HG02884 (cell line): ENCODE data around the gene CHCHD6.

Experiments
- ATAC-seq: cut with Tn5 transposase; IDR thresholded peaks from one replicate; pipeline ENCODE4 v1.9.1; 2021; ENCODE audit warnings: mild to moderate bottlenecking, moderate library complexity; ENCODE audit not compliant: unreplicated experiment

Gene CHCHD6

DNA sequence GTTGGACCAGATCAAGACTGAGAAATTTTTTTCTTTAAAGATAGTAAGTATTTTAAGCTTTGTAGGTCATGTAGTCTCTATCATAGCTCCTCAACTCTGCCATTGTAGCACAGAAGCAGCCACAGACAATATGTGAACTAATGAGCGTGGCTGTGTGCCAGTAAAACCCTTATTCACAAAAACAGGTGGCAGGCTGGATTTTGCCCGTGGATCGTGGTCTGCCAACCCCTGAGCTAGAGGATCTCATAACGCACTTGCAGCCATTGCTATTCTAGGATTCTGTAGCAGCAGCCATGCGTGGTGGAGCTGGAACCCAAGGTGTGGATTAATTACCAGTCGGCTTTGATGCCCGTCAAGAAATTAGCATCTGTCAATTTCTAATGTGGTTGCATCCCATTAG lies 210.2 kb downstream of the CHCHD6 start:
- no peak for ATAC-seq

DNA sequence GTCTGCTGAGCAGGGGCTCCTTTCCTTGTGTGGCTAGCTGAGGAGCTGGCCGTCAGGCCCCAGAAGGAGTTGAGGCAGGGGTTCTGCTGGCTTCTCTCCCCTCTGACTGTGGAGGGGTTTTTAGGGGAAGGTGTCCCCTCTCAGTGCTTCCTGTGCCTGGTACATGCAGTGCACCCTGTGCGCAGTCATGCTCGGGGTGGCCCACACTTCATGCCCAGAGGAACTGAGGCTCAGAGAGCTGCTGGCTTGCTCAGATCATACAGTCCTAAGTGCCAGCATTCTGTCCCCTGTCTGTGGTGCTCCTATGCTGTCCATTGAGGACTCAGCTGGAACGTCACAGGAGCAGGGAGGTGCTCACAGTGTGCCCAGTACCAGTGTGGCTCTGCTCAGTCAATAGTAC lies 211.0 kb downstream of the CHCHD6 start:
- no peak for ATAC-seq

DNA sequence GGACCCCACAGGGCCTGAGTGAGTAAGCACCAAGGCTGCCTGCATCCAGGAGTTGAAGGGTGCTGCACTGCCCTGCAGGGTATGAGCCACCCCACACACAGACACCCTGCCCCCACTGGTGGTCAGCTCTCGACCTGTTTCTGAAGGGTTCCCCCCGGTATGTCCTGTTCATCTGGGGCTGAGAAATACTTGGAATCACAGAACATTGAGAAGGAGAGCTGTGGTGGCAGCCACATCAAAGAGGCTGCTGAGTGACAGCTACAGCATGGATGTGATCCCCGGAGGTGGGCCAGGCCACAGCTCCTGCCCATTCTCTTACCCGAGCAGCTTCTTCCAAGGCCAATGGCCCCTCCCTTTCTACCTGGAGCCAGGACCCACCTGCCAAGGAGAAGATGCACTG lies 212.5 kb downstream of the CHCHD6 start:
- ATAC-seq = no peak

DNA sequence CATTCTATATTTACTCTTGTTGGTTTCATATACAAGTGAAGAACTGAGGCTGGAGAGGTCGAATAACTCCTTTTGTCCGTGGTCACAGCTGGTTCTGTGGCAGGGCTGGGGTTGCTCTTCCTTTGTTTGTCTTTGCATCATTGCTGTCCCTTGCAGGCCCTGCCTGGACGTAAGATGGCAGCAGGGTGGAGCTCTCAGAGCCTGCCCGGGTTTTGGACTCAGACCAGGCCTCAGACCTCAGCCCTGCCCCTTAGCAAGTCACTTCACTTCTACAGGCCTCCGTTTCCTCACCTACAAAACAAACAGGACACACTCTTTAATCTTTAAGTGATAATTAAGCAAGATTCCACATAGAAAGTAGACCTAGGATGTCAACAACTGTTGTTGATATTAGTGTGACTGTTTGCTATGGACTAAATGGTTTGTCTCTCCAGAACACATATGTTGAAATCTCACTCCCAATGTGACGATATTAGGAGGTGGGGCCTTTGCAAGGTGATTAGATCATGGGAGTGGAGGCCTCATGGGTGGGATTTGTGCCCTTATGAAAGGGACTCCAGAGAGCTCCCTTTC lies 213.3 kb downstream of the CHCHD6 start:
- no peak for ATAC-seq

DNA sequence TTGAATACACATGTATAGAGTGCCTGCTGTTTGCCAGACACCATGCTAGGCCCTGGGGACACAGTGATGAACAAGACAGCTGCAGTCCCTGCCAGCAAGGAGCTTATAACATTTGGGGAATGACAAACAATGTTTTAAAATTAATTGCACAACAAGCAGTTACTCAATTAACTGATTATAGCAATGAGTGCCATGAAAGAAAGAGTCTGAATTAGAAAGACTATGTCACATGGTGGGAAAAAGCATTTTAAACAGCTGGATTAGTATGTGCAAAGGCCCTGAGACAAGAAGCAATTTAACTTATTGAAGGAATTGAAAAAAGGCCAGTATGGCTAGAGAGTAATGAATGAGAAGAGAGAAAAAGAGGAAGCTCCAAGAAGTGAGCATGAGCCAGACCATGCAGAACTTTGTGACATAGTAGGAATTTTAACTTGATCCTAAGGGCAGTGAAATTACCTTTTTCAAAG lies 214.3 kb downstream of the CHCHD6 start:
- ATAC-seq = no peak

DNA sequence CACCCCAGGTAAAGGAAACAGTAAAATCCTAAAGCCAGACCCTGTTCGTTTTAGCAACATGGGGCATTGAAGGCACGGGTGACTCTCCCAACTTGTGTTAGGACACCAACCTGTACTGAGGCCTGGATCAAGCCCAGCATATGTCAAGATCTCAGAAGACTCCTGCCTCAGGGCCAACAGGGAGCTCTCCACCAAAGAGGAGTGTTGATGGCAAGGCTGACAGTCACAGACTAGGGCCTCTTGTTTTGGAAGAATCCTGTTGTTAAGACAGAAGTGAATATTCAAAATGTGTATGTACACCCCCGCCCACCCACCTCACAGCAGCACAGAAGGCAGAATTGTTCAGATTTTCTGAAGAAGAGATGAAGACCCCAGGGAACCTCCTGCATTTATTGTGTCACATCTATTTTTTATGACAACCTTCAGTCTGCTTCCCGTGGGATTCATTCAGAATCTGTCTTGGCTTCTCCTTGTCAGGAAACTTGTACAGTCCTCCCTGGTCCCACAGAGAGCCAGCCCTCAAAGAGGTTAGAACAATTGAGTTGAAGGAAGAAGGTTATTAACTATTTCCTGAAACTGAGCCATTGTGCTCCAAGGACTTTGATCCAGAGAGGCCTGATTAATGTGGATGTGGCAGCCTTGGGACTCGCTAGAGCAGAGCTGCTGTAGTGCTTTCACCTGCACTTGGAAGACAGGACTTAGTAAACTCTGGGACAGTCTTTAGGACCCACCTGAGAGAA lies 217.2 kb downstream of the CHCHD6 start:
- ATAC-seq = no peak

DNA sequence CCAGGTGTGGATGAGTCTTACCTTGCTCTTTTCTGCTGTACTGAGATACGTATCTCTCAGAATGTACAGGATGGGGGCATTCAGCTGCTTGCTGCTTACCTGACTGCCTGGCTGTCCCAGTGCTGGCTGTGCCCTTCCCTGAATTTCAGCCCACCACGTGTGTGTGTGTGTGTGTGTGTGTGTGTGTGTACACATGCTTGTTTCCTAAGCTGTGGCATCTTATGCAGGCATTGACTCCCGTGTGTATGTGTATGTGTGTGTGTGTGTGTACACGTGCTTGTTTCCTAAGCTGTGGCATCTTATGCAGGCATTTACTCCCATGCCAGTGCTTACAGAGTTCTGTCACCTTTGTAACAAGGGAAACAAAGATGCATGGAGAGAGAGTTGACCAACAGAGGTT lies 218.4 kb downstream of the CHCHD6 start:
- ATAC-seq = no peak

DNA sequence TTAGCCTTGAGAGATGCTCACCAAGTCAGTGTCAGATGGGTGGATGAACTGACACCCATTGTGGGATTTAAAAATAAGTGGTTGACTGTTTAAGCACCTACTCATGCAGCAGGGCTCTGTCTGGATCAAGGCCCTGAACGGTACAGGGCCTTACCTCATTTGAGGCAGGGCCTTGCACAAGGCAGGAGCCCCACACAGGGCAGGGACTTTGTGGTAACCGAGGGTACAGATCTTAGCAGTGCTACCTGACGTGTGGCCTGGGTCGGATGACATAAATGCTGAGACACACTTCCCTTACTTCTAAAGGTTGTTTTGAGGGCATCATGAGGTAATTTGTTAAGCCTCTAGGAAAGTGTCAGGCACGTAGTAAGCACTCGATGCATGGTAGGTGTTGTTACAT lies 219.4 kb downstream of the CHCHD6 start:
- ATAC-seq = no peak

DNA sequence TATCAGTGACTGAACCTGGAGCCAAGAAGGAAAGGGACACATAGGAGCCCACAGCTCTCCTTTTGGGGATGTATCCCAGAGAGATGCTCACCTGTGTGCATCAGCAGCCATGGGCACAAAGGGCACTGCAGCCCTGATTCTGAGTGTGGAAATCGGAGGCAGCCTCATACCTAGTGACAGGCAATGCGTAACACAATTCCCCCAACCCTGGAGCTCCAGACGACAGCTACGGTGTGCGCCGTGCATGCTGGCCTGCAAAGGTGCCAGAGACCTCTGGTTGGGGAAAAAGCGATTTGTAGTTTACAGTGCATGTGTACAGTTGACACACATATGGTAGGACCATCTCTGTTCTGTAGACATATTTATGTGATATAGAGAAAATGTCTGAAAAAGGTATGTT lies 219.9 kb downstream of the CHCHD6 start:
- no peak for ATAC-seq

DNA sequence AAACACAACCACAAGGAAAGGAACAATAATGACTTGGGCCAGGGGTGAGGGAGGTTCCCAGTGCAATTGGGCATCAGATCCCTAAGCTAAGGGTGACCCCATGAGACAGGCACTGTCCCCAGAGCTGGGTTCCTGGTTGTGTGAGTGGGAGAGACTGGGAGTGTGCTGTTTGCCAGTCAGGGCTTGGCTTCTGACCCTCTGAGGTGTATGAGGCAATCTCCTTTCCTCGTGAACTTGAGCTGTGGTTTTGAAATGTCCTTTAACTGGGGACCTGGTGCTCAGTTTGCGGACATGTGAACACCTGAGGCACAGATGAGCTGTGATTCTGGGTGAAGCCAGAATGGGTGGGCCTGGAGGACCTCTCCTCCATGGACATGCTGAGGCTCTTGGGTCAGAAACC lies 220.4 kb downstream of the CHCHD6 start:
- no peak for ATAC-seq

DNA sequence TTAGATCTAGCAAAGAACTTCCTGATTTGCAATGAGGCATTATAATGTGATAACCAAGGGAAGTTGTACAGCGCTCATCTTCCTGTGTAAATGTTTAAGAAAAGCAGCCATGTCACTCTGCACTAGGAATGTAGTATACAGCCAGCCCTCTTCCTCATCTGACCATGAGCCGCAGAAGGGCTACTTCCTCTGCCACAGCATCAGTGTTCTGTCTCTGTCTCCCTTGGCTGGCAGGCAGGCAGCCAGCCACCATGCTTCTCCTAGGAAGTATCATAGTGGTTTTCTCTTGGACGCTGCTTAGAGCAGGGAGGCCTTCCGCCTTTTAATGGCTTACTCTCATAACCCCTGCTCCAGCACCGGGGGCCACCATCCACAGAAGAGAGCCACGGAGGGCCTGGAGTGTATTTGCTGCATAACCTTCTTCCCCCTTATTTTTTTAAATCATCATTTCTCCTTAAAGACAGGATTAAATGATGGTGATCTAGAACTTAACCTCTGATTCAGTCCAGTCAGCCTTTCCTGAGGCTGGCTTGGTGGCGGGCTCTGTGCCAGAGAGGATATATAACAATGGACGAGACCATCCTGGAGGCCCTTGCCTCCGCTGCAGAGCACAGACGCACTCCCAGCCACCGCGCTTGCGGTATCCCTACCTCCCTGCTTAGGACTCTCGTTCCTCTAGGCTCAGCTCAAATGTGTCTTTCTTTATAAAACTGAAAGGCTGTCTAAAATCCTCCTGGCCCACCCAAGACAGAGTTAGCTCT lies 221.6 kb downstream of the CHCHD6 start:
- no peak for ATAC-seq

DNA sequence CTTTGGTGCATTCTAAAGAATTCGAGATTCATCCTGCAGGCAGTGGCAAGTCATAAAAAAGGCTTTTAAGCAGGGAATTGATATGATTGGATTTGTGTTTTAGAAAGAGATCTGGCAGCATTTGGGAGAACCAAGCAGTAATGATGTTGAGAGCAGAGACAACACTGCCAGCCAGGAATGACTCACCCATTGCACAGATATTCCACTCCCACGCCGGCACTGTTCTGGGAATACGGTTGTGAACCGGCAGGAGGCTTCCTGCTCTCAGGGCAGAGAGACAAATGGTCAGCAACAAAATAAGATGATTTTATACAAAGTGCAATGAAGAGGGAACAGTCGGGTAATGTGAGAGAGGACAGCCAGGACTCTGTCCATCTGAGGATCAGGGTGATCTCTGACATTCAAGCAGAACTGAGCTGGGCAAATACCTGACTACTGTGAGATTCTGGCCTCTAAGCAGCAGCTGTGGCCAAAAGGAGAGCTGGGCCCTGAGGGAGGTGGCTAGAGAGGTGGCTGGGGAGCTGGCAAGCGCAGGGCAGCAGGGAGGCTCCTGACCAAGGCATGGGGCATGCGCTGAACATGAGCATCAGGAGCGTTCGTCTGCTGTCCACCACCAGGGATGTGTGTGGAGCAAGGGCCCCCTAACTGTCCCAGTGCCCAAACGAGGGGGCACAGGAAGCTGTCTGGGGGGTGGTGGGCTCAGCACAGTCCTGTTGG lies 222.8 kb downstream of the CHCHD6 start:
- no peak for ATAC-seq

DNA sequence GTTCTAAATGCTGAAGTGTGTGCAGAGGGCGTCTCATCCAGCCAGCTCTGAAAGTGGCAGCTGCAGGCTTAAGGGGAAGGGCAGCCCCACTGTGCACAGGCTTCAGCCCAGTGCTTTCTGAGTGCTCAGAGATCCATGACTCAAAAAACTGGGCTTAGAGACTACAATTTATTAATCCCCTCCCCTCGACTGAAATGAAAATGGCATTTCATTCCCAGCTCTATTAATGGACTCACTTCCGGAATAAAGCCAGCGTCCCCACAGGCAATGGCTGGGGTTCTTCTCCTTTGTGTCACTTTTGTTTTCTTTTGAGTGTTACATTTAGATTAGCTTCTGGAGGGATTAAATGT lies 223.3 kb downstream of the CHCHD6 start:
- no peak for ATAC-seq

DNA sequence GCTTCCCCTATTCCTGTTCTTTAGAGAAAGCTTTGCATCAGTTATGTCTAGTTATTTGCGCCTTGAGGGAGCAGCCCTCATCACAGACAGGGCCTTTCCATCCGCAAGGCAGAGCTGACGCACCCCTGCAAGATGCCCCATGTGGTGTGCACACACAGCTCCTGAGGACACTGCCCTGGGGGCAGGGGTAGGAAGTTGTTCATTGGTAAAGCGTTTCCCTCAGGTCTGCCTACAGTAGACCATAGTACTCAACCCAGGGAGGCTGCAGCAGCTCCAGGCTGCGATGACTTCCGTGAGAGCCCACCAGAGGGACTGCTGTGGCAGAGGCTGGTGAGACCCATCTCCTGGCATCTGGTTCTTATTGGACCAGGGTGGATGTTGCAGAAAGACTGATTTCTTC lies 223.8 kb downstream of the CHCHD6 start:
- ATAC-seq = no peak

DNA sequence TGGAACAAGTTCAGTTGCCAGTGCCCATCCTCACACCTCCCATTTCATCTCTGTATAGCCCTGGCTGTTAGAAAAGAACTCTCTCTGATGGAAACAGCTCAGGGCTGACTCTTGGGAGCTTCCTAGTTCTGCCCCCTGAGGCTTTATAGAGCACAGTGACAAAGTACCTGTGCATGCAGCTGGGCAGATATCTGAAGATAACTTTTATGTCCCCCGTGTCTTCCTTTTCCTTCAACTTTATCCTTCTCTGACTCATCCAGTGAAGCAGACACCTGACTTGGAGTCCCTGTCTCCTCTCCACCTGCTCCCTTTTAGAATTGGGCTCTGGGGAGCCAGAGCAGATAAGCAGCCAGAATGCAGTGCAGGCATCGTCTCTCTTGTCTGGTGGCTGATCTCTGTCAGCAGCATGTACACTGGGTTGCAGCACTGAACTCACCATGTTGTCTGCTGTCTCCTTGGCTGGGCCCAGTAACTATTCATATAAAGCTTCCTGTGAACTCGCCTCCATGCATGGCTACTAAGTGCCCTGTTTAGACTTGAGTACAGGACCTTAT lies 225.0 kb downstream of the CHCHD6 start:
- no peak for ATAC-seq

DNA sequence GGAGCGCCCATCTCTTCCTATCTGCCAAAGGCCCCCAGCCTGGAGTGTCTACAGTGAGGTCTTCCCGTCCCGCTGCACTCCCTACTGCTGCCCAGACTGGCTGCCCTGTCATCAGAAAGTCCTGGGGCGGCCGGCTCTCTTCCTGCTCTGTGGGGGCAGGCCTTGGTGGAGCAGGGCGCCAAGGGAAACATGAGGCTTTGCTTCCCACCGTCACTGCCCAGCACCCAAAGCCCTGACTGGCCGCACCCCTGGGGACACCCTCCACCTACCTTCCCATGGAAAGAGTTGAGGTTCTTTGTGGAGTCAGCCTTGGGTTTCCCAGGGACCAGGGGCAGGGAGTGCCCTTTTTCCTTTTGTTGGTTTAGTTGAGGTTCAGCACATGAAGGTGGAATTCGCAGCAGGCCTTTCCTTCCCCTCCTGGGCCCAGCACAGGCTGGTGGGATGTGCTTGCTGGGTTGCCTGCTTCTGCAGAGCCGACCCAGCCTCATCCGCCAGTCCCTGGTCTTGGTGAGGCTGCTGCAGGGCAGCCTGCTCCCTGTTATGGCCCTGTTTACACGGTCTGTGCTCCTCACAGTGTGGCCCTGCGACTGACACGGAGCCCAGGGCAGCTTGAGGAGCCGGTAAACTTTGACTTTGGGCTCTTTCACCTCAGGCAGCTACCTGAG lies 227.0 kb downstream of the CHCHD6 start:
- ATAC-seq = no peak

DNA sequence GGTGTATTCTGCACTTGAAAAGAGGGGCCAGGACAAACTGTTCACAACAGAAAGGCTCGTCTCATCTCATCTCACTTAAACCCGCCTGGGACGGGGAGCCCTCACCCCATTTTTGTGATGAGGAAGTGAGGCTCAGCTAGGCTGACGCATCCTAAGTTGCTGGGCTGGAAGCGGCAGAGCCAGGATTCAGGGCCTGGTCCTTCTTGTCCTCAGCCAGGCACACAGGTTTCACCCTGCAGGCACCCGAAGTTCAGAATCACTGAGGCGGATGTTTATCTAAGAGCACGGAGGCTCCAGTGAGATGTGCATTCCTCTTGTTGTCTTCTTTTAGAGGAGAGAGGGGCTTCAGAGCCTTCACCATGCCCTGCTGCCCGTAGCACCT lies 227.8 kb downstream of the CHCHD6 start:
- ATAC-seq = no peak

DNA sequence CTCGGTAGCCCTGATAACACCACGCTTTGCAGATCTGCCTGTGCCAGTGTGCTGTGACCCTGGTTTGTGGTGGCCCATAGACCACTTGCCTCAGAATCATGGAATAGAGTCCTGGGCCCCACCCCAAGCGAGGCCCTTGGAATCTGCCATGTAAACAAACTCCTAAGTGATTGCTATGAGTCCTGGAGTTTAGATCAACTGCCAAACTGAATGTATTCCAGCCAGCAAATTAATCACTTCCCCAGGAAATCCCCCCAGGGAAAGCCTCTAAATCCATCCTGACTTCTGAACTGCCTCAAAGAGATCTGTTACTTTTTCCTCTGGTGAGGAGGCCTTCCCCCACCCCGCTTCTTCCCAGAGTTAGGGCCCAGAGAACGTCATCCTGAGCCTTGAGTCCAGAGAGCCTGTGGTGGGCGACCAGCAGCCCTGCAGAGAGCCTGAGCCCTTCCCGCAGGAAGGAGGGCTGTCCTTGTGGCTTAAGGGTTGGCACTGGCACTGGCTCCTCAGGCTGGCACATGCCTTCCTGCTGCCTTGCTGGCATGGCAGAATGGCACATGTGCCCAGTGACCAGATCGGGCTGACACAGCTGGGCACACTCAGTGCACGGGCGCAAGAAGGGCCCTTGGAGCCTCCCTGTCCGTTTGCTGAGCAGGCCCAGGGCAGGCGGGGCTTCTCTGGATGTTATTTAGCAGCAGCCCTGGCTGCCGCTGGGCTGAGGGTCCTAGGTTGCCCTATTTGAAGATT lies 228.3 kb downstream of the CHCHD6 start:
- ATAC-seq = no peak

DNA sequence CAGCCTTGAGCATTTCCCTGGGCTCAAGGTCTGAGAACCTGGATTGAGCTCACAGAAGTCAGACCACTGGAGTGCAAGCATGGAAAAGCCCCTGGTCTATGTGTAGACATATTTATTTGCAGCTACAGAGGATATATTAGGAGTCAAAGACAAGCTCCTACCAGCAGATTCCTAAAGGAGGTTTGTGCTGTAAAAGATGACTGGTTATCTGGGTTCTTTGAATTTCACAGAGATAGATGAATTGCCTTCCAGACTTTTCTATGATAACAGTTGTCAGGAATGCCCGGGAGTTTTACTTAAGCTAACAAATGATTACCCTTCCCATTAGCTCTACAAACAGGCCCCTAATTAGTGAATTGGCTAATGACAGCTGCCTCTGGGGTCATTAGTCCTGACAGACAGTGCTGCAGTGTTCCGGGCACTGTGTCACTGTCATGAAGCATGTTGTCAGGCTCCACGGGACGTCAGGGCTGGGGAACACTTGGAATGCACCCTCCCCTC lies 230.0 kb downstream of the CHCHD6 start:
- no peak for ATAC-seq

DNA sequence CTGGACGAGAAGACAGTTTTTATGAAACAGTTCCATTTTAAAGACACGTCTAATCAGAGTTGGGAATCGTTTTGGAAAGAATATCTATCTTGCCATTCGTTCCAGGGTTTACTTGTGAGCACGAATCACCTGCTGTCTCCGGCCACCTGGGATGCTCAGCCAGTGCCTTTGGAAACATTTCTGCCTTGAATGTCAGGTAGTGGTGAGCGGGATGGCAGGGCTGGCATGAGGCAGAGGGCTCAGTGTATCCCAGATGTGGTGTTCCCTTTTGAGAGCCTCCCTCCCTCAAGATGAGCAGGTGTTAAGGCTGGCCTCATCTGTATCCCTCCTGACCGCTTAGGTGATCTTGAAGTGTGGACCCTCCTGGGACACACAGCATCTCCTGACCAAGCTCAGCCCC lies 231.0 kb downstream of the CHCHD6 start:
- ATAC-seq = no peak
